Activated CD8-positive, alpha-beta memory T cell treated with anti-CD3 and anti-CD28 coated beads for 36 hours (primary cell): ENCODE measurements around the gene EXOSC1. TPM values are rescaled to one million over a fixed set of nuclear protein-coding genes. Genes with fewer than 3 reads are reported as not detected.

Source experiments
- CTCF ChIA-PET: fragments of 350-600 bp; sonication (Branson Sonifier 250); formaldehyde crosslinking; loops from one replicate; lab custom pipeline; 2021; ENCODE audit warnings: antibody characterized with exemption; lab: Charles Lee
- POLR2A ChIA-PET: fragments of 350-600 bp; sonication (Branson Sonifier 250); formaldehyde crosslinking; loops from one replicate; lab custom pipeline; 2021; ENCODE audit warnings: antibody characterized with exemption; lab: Charles Lee
- total RNA-seq, 2 experiments: library from RNA; stranded (reverse); gene quantifications; one replicate each; pipeline ENCODE4 v1.2.3, GENCODE V29; 2021

EXOSC1 gene
- total RNA-seq, 2 experiments from 2014 or later: 62.5 to 63.3 TPM

GRCh38 chr10:97463363-97464132 lies 17.7 kb upstream of the EXOSC1 start:
- POLR2A ChIA-PET: no interaction called here
- CTCF ChIA-PET: interaction anchor here (0.5 to 1.9 kb wide), 4 partner anchors 9 to 29 kb away, joined by 3 to 8 read pairs (median 4); no protein-coding TSS in a partner anchor

GRCh38 chr10:97462309-97462708 lies 16.5 kb upstream of the EXOSC1 start:
- CTCF ChIA-PET: interaction anchor here (0.6 to 1.5 kb wide), 4 partner anchors 9 to 714 kb away, joined by 3 read pairs; no protein-coding TSS in a partner anchor

DNA sequence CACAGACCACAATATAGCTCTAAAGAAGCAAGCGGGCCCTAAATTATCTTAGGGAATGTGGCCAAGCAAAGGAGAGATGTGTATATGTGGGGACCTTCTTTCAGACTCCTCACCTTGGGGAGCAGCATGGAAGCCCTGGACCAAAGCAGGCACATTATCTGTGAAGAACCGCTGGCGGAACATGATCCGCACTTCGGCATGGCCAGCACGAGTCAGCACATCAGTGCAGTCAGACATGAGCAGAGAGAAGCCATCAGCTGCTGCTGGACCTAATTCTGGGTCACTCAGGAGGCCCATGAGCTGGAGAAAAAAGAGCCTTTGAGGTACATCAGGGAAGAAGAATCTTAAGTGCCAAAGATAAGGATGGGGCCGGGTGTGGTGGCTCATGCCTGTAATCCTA lies 14.1 kb upstream of the EXOSC1 start:
- POLR2A ChIA-PET: interaction anchor here (0.8 kb wide), 1 partner anchor 9 kb away, joined by 3 read pairs; no protein-coding TSS in a partner anchor
- CTCF ChIA-PET: interaction anchor here (1.2 kb wide), 1 partner anchor 113 kb away, joined by 3 read pairs; the partner anchor contains the start of gene ANKRD2

More at GRCh38 chr10:97462309-97462708, 16.5 kb upstream of the EXOSC1 start:
- POLR2A ChIA-PET: interaction anchor here (0.9 kb wide), 1 partner anchor 18 kb away, joined by 4 read pairs; no protein-coding TSS in a partner anchor

GRCh38 chr10:97459111-97459510 lies 13.3 kb upstream of the EXOSC1 start:
- POLR2A ChIA-PET: no interaction called here
- CTCF ChIA-PET: interaction anchor here (1.2 kb wide), 1 partner anchor 114 kb away, joined by 3 read pairs; the partner anchor contains the start of gene ANKRD2

- POLR2A ChIA-PET: no interaction called here
Measured at GRCh38 chr10:97456686-97457065, 10.9 kb upstream of the EXOSC1 start.

DNA sequence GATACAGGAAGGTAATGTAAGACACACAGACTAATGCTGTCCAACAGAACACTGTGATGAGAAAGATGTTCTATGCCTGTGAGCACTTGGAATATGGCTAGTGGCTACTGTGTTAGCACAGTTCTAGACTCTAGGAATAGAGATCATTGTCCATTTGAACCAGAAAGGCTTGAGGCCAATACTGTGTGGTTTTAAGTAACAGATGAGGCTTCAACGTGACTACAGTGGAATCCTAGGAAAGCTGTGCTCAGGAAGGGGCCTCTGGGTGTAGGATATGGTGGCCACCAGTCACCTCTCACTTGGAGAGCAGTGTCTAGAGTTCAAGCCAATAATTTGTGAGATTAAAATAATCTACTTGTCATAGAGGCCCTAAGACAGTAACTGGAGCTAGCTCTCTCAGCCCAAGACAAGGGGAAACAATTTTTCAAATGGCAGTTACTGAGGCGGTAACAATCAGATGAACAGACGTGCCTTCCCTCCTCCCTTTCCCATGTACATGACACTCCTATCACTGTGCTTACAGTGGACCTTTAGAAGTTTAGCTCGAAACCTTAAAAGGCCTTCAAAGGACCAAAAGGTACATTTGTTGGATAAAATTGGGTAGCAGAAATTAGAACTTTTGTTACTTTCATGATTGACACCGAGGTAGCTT lies 10.4 kb upstream of the EXOSC1 start:
- ChIA-PET CTCF (interaction anchor here (0.6 kb wide), 1 partner anchor 307 kb away, joined by 4 read pairs; no protein-coding TSS in a partner anchor), POLR2A (no interaction called here)

More at GRCh38 chr10:97456686-97457065, 10.9 kb upstream of the EXOSC1 start:
- CTCF ChIA-PET: interaction anchor here (0.6 kb wide), 1 partner anchor 307 kb away, joined by 4 read pairs; no protein-coding TSS in a partner anchor

- CTCF ChIA-PET: interaction anchor here (1.1 to 1.9 kb wide), 4 partner anchors 10 to 119 kb away, joined by 3 to 8 read pairs (median 4); no protein-coding TSS in a partner anchor
- POLR2A ChIA-PET: interaction anchor here (0.6 kb wide), 2 partner anchors 21 to 46 kb away, joined by 3 read pairs; no protein-coding TSS in a partner anchor
Measured at GRCh38 chr10:97454330-97455036, 8.7 kb upstream of the EXOSC1 start.

GRCh38 chr10:97452352-97452751 lies 6.5 kb upstream of the EXOSC1 start:
- CTCF ChIA-PET: interaction anchor here (0.8 kb wide), 1 partner anchor 10 kb away, joined by 3 read pairs; no protein-coding TSS in a partner anchor
- POLR2A ChIA-PET: interaction anchor here (1.1 kb wide), 1 partner anchor 51 kb away, joined by 3 read pairs; the partner anchor contains the start of gene RRP12

GRCh38 chr10:97451605-97452004 lies 5.8 kb upstream of the EXOSC1 start:
- CTCF ChIA-PET: no interaction called here

DNA sequence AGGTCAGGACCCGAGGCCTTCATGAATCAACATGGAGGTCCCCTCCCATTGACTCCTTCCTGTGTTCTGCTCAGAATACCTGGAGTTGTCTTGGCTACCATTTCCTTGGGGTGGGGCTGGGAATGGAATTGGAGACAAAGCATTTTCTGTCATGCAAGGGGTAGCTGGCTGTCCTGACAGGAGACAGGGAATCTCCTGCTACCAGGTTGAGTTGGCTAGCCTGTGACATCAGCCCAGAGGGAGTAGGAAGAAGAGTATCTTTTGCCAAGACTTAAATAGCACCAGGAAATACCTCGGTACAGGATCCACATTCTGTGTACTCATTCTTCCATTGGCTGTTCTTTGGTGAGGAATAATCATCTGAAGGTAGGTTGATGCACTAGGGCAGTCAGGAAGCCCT lies 5.0 kb upstream of the EXOSC1 start:
- CTCF ChIA-PET: interaction anchor here (1.1 kb wide), 1 partner anchor 48 kb away, joined by 3 read pairs; the partner anchor contains the start of gene UBTD1
- POLR2A ChIA-PET: interaction anchor here (1.3 kb wide), 1 partner anchor 9 kb away, joined by 3 read pairs; no protein-coding TSS in a partner anchor

More at GRCh38 chr10:97451605-97452004, 5.8 kb upstream of the EXOSC1 start:
- POLR2A ChIA-PET: interaction anchor here (1.3 kb wide), 1 partner anchor 8 kb away, joined by 3 read pairs; no protein-coding TSS in a partner anchor

DNA sequence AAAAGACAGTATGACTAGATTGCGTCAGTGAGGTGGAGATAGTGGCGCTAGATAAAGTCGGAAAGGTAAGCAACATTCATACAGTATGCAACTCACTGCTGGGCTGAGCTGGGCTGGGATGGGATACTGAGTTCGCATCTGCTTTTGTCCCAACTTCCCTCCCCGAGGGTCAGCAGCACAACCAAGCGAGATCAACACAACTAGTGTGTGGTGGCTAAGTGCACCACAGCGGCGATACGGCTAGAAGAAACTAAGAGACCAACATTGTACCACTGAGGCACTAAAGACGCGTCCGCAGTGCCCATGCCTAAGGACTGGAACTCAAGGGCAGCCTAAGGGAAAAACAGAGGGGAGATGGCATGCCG lies 467 bp downstream of the EXOSC1 start:
- POLR2A ChIA-PET: interaction anchor here (1.8 to 3.4 kb wide), 2 partner anchors 17 to 30 kb away, joined by 7 to 22 read pairs; no protein-coding TSS in a partner anchor
- CTCF ChIA-PET: interaction anchor here (1.2 to 2.6 kb wide), 5 partner anchors 11 to 38 kb away, joined by 3 to 8 read pairs (median 5); partner anchors contain the start of gene PGAM1

DNA sequence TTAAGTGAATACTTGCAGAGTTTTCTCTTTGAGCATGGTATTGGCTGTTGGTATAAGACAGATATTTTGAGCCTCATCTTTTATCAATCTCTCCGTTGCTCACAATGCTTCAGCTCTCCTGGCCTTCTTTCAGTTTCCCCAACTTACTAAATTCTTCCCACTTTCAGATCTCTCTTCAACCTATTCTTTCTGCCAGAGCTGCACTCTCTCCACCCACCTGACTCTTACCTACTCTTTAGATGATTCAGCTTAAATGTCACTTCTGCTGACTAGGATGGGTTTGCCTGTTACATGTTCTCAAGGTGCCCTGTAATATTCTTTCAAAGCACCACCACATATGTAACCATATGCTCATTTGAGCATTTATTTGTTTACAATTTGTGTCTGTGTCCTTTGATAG lies 1.6 kb downstream of the EXOSC1 start:
- CTCF ChIA-PET: interaction anchor here (1.4 to 2.6 kb wide), 6 partner anchors 10 to 37 kb away, joined by 3 to 8 read pairs (median 4); partner anchors contain the start of gene PGAM1
- POLR2A ChIA-PET: interaction anchor here (1.0 to 3.4 kb wide), 5 partner anchors 16 to 125 kb away, joined by 4 to 22 read pairs (median 6); partner anchors contain the start of gene FRAT1

DNA sequence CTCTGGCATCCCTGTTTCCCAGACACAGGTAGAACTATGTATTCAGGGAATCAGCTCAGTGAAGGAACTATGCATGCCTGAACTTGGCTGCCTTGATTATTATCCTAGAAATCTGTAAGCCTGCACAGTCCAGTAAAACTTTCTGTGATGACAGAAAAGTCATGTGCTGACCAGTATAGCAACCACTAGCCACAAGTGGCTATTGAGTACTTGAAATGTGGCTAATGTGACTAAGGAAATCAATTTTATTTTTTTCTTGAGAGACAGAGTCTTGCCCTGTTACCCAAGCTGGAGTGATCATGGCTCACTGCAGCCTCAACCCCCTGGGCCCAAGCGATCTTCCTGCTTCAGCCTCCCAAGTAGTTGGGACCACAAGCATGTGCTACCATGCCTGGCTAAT lies 3.5 kb downstream of the EXOSC1 start:
- CTCF ChIA-PET: interaction anchor here (0.7 to 1.6 kb wide), 3 partner anchors 28 to 81 kb away, joined by 3 to 4 read pairs (median 3); no protein-coding TSS in a partner anchor

GRCh38 chr10:97435211-97435610 lies 10.6 kb downstream of the EXOSC1 start:
- POLR2A ChIA-PET: interaction anchor here (0.7 kb wide), 1 partner anchor 28 kb away, joined by 3 read pairs; no protein-coding TSS in a partner anchor
- CTCF ChIA-PET: no interaction called here

More for the DNA sequence above, 3.5 kb downstream of the EXOSC1 start:
- POLR2A ChIA-PET: interaction anchor here (0.7 to 3.4 kb wide), 2 partner anchors 14 to 16 kb away, joined by 3 to 22 read pairs; no protein-coding TSS in a partner anchor

DNA sequence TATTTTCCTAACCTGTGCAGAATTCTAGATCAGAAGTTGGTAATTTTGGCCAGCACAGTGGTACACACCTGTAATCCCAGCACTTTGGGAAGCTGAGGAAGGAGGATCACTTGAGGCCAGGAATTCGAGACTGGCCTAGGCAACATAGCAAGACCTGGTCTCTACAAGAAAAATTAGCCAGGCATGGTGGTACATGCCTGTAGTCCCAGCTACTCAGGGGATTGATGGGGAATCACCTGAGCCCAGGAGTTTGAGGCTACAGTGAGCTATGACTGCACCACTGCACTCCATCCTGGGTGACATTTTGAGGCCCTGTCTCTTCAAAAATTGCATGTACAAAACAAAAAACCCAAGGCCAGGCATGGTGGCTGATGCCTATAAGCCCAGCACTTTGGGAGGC lies 11.2 kb downstream of the EXOSC1 start:
- CTCF ChIA-PET: interaction anchor here (1.1 to 1.5 kb wide), 3 partner anchors 10 to 279 kb away, joined by 3 to 5 read pairs (median 4); partner anchors contain the start of genes EXOSC1 and MARVELD1
- POLR2A ChIA-PET: interaction anchor here (0.7 to 1.4 kb wide), 3 partner anchors 26 to 671 kb away, joined by 3 to 6 read pairs (median 3); no protein-coding TSS in a partner anchor

DNA sequence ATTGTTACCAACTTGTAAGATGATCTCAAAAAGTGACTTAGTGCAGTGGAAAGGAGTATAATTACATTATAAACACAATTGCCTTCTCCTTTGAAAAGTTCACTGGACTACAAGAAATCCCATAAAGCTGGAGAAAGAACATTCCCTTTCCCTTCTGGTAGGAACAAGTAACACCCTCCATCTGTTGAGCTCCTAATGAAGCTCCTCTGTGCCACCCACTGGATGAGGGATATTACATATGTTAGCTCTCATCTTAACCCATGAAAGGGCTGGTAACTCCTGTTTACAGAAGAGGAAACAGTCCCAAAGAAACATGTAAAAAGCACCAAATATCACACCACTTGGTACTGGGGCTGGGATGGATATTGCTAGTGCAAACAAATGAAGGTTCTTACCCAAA lies 11.8 kb downstream of the EXOSC1 start:
- ChIA-PET CTCF (interaction anchor here (0.9 to 1.5 kb wide), 4 partner anchors 11 to 279 kb away, joined by 3 to 5 read pairs (median 4); partner anchors contain the start of genes EXOSC1 and MARVELD1), POLR2A (interaction anchor here (0.7 to 1.4 kb wide), 2 partner anchors 25 to 671 kb away, joined by 3 to 6 read pairs; no protein-coding TSS in a partner anchor)

DNA sequence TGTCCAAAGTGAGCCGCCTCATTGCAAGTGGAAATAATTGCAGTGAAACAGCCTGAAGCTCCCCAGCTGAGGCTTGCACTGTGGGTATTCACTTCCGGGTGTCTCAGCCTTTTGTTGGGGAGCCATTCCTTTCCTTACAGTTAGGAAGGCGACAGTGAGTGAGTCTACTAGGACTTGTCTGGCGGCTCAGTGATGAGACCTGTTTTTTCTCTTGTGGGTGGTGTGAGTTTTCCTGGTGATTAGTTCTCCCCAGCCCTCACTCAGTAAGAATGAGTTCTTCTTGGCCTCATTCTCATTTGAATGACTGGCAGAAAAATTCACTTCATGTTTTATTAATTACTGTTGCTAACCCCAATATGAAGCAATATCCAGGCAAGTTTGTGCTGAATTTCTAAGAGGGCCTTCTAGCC lies 17.2 kb downstream of the EXOSC1 start:
- ChIA-PET CTCF (interaction anchor here (0.7 to 2.8 kb wide), 4 partner anchors 15 to 42 kb away, joined by 4 to 19 read pairs (median 9); no protein-coding TSS in a partner anchor), POLR2A (interaction anchor here (0.9 to 3.8 kb wide), 5 partner anchors 10 to 28 kb away, joined by 3 to 42 read pairs (median 6); partner anchors contain the start of gene RRP12)
